Measurements from ENCODE around the gene FGD3. TPM values are rescaled to one million over a fixed set of nuclear protein-coding genes. Genes with fewer than 3 reads are reported as not detected.
"Not testable (repeated sequence)": the region's sequence is repeated elsewhere in the genome, so short reads cannot be mapped to it uniquely, and the experiment has no call there.

The FGD3 gene
- polyA plus RNA-seq, 3 donors = 5.0 to 7.7 (median 7.0) TPM

DNA sequence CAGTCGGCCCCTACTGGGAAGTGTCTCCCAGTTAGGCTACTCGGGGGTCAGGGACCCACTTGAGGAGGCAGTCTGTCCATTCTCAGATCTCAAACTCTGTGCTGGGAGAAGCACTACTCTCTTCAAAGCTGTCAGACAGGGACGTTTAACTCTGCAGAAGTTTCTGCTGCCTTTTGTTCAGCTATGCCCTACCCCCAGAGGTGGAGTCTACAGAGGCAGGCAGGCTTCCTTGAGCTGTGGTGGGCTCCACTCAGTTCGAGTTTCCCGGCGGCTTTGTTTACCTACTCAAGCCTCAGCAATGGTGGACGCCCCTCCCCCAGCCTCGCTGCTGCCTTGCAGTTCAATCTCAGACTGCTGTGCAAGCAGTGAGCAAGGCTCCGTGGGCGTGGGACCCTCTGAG, 51.5 kb downstream of the FGD3 start:
- 87 to 93% (median 93%) methylated on average over 10 of the region's 10 CpGs for WGBS, 3 donors
- H3K27ac ChIP-seq (ENCODE audit: low read depth, low read length) = not testable (repeated sequence)

DNA sequence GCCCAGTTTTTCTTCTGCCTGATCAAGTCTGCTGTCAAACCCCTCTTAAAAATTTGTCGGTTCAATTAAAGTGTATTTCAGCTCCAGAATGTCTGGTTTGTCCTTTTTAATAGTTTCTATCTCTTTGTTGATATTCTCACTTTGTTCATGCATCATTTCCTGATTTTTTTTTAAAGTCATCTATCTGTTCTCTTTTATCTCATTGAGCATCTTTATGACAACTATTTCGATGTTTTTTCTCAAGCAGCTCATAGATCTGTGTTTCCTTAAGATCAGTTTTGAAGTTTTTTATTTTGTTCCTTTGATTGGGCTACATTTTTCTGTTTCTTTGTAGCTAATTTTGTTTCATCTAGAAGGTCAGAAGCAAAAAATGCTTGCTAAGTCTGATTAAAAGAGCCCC, 53.7 kb downstream of the FGD3 start:
- H3K27ac ChIP-seq (ENCODE audit: low read depth, low read length) = no peak overlapping the region
- WGBS, 3 donors = 82 to 88% (median 84%) methylated on average over 2 of the region's 2 CpGs

DNA sequence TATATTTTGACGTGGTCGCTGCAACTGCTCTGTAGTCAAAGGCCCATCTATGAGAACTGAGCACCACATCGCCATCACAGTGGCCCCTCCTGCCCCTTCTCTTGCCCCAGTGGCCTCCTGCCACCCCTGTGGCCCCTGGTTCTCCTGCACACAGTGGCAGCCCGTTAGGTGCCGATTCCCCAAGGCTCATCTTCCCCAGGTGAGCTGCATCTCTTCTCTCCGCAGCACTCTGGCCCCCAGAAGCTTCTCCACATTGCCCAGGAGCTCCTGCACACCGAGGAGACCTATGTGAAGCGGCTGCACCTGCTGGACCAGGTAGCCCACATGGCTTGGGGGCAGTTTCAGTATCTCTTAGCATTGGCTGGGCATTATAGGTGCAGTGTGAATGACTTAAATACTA, 55.4 kb downstream of the FGD3 start:
- no peak overlapping the region for H3K27ac ChIP-seq (ENCODE audit: low read depth, low read length)
- 87 to 94% (median 87%) methylated on average over 8 of the region's 8 CpGs for WGBS, 3 donors

DNA sequence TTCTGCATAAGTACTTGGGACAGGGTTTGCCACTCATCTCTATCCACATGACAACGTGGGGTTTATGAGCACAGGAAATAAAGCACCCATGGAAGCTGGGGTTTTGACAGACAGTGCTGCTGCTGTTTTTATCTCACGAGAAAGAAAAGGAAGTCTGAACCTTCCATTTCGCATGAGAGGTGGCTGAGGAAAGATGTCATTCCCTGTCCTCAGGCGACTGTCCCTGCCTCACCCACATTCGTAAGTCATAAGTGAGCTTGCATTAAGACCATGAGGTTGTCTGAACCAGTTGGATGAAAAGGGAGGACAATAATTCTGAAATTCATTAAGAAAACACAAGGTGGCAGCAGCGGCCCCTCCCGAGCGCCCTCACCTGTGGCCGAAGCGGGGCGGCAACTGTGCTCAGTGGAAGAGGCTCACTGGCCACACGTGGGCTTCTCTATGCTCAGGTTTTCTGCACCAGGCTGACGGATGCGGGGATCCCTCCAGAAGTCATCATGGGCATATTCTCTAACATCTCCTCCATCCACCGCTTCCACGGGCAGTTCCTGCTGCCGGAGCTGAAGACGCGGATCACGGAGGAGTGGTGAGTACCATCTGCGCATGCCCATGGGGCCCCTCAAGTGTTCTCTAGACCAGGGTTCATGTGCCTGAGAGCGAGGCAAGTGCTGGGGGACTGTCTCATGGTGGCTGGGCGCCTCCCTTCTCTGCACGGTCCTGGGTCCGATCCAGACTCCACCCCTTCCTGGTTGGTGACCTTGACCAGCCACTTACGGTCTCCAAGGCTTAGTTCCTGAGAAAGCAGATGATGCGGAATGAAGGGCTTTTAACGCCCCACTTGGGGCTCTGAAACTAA, 56.5 kb downstream of the FGD3 start:
- WGBS, 3 donors = 31 to 47% (median 32%) methylated on average over 28 of the region's 28 CpGs

DNA sequence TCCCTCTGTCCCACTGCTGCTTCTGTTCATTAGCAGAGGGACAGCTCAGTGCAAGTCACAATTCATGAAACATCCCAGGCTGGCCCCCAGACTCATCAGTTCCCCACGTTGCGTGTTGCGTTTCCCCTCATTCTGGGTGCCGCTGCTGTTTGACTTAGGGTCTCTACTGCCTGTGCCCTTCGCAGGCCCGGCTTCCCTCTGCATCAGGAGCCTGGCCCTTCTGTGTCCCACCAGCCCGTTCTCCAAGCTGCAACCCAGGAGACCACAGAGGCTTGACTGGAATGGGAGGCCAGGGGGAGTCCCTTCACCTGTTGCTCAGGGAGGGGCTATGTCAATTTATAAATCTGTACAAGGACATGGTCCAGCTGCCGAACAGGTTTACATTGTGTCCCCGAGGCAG, 57.2 kb downstream of the FGD3 start:
- H3K27ac ChIP-seq (ENCODE audit: low read depth, low read length) = no peak overlapping the region
- 82 to 94% (median 86%) methylated on average over 9 of the region's 9 CpGs for WGBS, 3 donors

More for the DNA sequence above, 56.5 kb downstream of the FGD3 start:
- no peak overlapping the region for H3K27ac ChIP-seq (ENCODE audit: low read depth, low read length)

DNA sequence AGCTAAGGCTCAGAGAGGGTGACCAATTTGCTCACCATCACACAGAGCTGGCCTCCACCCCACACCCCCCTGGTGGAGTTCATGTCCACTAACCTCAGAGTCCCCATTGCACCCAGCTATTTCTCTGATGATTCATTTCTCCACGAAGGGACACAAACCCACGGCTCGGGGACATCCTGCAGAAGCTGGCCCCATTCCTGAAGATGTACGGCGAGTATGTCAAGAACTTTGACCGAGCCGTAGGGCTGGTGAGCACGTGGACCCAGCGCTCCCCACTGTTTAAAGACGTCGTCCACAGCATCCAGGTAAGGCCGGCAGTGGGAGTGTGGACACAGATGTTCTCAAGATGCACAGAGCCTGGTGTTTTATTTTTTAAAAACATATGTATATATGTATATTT, 58.6 kb downstream of the FGD3 start:
- H3K27ac ChIP-seq (ENCODE audit: low read depth, low read length) = no peak overlapping the region
- 91 to 94% (median 91%) methylated on average over 12 of the region's 12 CpGs for WGBS, 3 donors

DNA sequence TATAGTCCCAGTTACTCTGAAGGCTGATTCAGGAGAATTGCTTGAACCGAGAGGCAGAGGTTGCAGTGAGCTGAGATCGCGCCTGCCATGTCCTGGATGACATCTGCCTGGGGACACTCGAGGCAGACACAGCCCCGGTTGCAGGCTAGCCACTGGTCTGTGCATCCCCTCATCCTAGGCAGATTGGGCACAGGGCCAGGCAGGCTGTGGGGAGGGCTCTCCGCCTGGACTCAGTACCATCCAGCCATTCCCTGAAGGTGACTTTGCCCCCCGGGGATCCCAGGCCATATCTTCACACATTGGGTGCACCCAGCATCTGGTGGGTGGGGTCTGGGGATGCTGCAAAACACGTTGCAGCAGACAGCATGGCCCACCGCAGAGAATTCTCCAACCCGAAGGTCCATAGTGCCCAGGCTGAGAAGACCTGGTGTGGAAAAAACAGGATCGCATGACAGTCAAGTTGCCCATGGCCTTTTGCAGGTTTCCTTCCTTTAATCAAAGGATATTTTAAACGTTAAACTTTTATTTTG, 60.3 kb downstream of the FGD3 start:
- H3K27ac ChIP-seq (ENCODE audit: low read depth, low read length) = no peak overlapping the region
- WGBS, 3 donors = 81 to 88% (median 84%) methylated on average over 12 of the region's 12 CpGs

DNA sequence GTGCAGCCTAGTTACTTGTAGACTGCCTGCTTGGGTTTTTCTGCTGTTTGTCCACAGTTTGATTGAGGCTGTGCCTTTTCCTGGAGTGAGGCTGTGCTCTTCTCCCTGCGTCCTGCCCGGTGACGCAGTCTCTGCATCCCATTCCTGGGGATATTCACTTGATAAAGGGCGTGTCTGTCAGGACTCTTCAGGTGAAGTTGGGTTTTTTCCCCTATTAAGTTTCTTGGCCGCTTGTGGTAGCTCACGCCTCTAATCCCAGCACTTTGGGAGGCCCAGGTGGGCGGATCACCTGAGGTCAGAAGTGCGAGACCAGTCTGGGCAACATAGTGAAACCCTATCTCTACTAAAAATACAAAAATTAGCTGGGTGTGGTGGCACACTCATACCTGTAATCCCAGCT, 61.1 kb downstream of the FGD3 start:
- H3K27ac ChIP-seq (ENCODE audit: low read depth, low read length) = no peak overlapping the region
- WGBS, 3 donors = 94 to 96% (median 95%) methylated on average over 8 of the region's 8 CpGs

DNA sequence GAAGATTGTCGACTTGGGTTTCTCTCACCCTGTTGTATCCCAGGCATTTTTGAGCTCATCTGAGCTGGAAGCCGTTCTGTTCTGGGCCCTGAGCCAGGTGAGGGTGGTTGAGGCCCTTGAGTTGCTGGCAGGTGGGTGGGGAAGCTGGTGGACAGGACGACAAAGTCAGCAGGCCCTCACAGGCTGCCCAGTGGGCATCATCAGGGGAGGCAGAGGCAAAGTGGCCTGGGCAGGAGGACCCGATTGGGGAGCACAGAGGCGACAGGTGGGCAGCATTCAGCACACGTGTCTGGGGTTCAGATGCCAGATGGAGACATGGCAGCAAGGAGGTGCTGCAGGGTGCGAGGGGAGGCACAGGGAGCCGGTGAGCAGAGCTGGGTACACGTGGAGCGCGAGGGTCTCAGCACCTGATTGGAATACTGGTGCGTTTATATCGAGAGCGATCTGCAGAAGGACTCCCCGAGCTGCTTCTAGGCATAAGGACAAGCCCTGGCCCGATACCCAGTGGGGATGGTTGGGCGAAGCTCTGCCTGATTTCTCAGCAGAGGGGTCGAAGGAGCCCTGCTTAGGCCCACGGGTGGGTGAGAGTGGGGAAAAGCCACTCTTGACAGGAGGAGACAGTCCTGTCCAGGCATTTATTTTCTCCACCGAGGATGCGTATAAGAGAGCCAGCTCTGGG, 62.2 kb downstream of the FGD3 start:
- WGBS, 3 donors = 83 to 90% (median 86%) methylated on average over 21 of the region's 21 CpGs
- no peak overlapping the region for H3K27ac ChIP-seq (ENCODE audit: low read depth, low read length)

DNA sequence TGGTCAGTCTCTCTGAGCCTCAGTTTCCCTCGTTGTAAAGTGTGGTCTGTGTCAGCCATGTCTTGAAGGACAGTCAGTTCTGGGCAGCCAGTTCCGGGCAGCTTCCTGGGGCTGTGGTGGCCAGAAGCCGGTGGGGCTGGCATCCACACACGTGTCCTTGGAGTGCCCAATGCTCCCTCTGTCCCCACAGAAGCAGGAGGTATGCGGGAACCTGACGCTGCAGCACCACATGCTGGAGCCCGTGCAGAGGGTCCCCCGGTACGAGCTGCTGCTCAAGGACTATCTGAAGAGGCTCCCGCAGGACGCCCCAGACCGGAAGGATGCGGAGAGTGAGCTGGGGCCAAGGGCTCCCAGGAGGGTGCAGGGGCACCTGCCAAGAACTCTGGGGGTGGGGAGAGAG, 62.7 kb downstream of the FGD3 start:
- 61 to 87% (median 80%) methylated on average over 13 of the region's 13 CpGs for WGBS, 3 donors
- H3K27ac ChIP-seq (ENCODE audit: low read depth, low read length) = no peak overlapping the region

DNA sequence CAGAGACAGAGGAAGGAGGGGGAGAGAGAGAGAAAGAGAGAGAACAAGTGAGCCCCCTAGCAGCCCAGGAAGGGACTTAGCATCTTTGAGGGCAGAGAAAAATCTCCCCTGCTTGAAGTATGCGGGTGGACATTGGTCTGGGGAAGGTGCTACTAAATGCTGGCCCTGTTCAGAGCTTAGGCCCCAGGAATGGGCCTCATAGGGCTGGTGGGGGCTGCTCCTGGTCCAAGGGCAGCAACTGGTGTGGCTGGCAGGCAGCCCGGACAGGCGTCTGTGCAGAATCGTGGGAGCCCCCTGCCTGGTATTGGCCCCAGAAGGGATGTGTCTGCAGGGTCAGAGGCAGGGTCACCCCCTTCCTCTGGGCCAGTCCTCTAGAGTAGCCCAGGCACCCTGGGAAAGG, 63.4 kb downstream of the FGD3 start:
- WGBS, 3 donors = 60 to 77% (median 69%) methylated on average over 4 of the region's 4 CpGs
- no peak overlapping the region for H3K27ac ChIP-seq (ENCODE audit: low read depth, low read length)

DNA sequence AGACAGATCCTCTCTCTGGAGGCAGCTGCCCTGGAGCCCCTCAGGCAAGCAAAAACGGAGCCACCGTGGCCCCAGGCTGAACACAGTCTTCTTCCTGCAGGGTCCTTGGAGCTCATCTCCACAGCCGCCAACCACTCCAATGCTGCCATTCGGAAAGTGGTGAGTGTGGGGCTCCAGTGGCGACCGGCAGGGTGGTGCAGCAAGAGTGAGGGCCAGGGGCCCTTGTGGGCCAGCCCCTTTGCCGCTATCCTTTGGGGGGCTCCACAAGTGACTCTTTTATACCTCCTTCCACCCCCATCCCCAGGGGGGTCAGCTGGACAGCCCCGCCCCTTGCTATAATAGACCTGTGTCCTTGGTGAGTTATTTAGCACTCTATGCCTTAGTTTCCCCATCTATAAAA, 63.8 kb downstream of the FGD3 start:
- 93 to 94% (median 93%) methylated on average over 8 of the region's 8 CpGs for WGBS, 3 donors
- H3K27ac ChIP-seq (ENCODE audit: low read depth, low read length) = no peak overlapping the region

DNA sequence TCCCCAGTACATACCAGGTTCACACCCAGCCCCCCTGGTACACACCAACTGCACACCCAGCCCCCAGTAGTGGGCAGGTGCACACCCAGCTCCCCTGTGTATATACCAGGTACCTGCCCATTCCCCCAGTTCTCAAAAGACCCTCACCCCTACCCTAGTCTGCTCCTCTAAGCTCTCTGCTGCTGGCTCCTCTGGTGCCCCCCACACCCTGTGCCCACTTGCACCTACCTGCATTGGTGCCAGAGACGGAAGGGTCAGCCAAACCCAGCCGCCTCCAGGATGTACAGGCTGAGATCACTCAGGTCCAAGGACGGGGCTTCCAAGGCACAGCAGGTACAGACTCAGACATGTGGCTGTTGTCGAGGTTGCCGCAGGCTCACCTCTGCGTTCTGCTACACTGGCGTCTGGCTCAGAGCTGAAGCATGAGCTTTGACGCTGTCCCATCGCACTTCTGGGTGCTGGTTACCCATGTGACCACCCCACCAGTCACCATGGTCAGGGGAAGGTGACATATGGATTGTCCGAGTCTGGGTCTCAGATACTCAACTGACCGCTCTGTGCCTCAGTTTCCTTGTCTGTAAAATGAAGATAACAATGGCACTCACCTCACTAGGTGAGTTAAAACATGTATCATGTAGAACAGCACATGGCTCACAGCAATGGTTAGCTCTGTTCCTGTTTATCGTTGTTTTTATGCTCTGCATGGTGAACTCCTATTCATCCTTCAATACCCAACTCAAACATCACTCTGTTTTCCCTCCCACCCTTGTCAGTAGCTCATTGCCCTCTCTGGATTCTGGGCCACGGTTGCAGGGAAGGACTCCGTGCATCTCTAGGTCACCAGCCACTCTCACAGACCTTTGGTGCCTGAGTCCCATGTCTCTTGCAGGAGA, 65.9 kb downstream of the FGD3 start:
- WGBS, 3 donors = 89 to 96% (median 96%) methylated on average over 14 of the region's 14 CpGs
- H3K27ac ChIP-seq (ENCODE audit: low read depth, low read length) = no peak overlapping the region

DNA sequence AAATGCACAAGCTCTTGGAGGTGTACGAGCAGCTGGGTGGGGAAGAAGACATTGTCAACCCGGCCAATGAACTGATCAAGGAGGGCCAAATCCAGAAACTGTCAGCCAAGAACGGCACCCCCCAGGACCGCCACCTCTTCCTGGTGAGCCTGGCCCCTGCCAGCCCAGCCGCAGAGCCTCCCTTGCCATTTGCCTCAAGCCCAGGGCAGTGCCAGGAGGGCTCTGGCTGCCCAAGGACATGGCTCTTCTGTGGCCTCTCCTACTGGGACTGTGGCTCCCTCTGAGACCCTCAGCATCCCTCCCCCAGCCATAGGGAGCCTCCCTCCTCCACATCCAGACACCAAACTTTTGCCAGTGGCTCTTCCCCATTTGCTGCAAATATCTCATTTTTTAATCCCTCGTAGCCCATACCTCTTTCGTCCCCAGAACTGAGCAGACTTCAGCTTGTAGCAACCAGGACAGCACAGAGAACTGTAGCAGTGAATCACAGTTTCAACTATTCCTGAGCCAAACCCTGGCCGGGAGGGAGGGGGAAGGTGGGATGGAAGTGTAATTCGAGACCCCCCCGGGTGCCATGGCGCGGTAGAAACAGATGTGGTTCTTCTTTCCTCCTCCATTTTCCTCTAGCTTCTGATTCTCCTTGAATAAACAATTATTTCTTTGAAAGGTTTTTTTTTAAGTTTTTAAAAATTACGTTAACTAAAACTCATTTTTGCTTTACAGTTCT, 66.7 kb downstream of the FGD3 start:
- H3K27ac ChIP-seq (ENCODE audit: low read depth, low read length) = no peak overlapping the region

DNA sequence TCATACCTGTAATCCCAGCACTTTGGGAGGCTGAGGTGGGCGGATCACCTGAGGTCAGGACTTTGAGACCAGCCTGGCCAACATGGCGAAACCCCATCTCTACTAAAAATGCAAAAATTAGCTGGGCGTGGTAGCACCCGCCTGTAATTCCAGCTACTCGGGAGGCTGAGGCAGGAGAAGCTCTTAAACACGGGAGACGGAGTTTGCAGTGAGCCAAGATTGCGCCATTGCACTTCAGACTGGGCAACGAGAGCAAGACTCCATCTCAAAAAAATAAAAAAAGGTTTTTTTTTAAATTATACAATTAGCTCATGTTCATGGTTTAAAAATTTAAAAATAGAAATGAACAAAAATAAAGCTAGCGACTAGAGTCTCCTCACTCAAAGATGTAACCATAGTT, 67.9 kb downstream of the FGD3 start:
- WGBS, 3 donors = 71 to 84% (median 81%) methylated on average over 10 of the region's 10 CpGs
- not testable (repeated sequence) for H3K27ac ChIP-seq (ENCODE audit: low read depth, low read length)

More for the DNA sequence above, 66.7 kb downstream of the FGD3 start:
- 77 to 86% (median 79%) methylated on average over 13 of the region's 13 CpGs for WGBS, 3 donors

DNA sequence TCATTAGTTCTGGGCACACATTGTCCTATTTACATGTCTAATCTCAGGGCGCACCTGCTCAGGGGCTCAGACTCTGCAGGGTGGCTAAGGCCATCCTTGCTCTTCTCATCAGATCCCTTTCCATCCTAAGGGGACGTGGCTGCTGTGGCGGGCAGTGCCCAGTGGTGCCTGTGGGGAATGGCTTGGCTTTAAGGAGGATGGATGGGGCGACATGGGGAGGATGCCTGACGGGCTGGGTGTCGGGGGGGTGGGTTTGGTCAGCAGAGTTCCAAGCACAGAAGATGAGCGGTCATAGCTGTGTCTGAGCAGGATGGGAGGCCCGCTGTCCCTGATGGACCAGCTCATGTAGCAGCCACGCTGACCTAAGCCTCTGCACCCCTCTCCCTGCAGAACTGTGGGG, 70.3 kb downstream of the FGD3 start:
- whole genome bisulfite sequencing, 3 donors = 80 to 95% (median 94%) methylated on average over 9 of the region's 9 CpGs
- no peak overlapping the region for H3K27ac ChIP-seq (ENCODE audit: low read depth, low read length)

DNA sequence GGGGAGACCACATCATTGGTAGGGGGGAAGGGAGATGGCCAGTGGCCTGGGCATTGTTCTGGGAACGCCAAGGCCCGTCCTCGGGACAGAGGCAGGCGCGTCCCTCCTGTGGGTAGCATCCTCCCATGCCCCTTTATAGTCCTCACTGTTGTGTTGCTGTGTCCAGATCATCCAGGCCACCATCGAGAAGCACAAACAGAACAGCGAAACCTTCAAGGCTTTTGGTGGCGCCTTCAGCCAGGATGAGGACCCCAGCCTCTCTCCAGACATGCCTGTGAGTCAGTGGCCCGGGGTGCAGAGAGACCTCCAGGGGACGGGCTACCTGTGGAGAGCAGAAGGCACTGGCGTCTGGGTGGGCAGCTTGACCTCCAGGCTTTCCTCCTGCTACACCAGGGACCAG, 72.8 kb downstream of the FGD3 start:
- H3K27ac ChIP-seq (ENCODE audit: low read depth, low read length) = no peak overlapping the region
- WGBS, 3 donors = 83 to 96% (median 93%) methylated on average over 11 of the region's 11 CpGs

Data from adipose tissue (tissue), 3 donors.